DND-41 (cell line): ENCODE data around the gene FLVCR2.

ENCODE experiments used
- ATAC-seq: fragments of 200-7000 bp; cut with Tn5 transposase; 3 replicates; pipeline ENCODE4 v1.9.1; 2021; ENCODE audit warnings: low read depth; ENCODE audit not compliant: insufficient read depth
- DNase-seq: peaks from one replicate; pipeline ENCODE4 v3.0.0-alpha.2; 2020
- H2AFZ ChIP-seq: 2 replicates; pipeline ENCODE4 v1.6.0; 2012; ENCODE audit warnings: low read depth, low read length
- H3K27ac ChIP-seq: 2 replicates; pipeline ENCODE4 v1.5.1; 2012; ENCODE audit warnings: low read length, inconsistent platforms
- H3K27me3 ChIP-seq: fragments of 200-600 bp; sonication (generic); 2 replicates; pipeline ENCODE4 v1.6.0; 2012; ENCODE audit warnings: low read length, mild to moderate bottlenecking, inconsistent platforms; ENCODE audit not compliant: insufficient read depth, poor library complexity
- H3K36me3 ChIP-seq: 2 replicates; pipeline ENCODE4 v1.5.1; 2012; ENCODE audit warnings: low read length, inconsistent platforms; ENCODE audit not compliant: insufficient read depth
- H3K4me1 ChIP-seq: 2 replicates; pipeline ENCODE4 v1.5.1; 2012; ENCODE audit warnings: mild to moderate bottlenecking, low read length; ENCODE audit not compliant: insufficient read depth
- H3K4me2 ChIP-seq: 2 replicates; pipeline ENCODE4 v1.6.0; 2012; ENCODE audit warnings: mild to moderate bottlenecking, moderate library complexity, low read length, inconsistent platforms; ENCODE audit not compliant: insufficient read depth
- H3K4me3 ChIP-seq, 2 experiments: fragments of 200-600 bp in 1 of 2; shearing (Covaris generic) in 1 of 2; 2 replicates each; pipeline ENCODE4 v1.5.1; 2012 to 2016; ENCODE audit warnings: inconsistent platforms in 2 of 2, low read length in 2 of 2, mild to moderate bottlenecking in 2 of 2, low read depth in 1 of 2, moderate library complexity in 1 of 2
- H3K79me2 ChIP-seq: 2 replicates; pipeline ENCODE4 v1.6.0; 2012; ENCODE audit warnings: low read length, inconsistent platforms; ENCODE audit not compliant: insufficient read depth
- H3K9ac ChIP-seq: 2 replicates; pipeline ENCODE4 v1.6.0; 2012; ENCODE audit warnings: low read depth, mild to moderate bottlenecking, inconsistent platforms, low read length, moderate library complexity
- H3K9me3 ChIP-seq: 2 replicates; pipeline ENCODE4 v1.5.1; 2012; ENCODE audit warnings: low read length, moderate library complexity, mild to moderate bottlenecking, inconsistent platforms; ENCODE audit not compliant: insufficient read depth, severe bottlenecking
- H4K20me1 ChIP-seq: 2 replicates; pipeline ENCODE4 v1.6.0; 2012; ENCODE audit warnings: low read length; ENCODE audit not compliant: insufficient read depth
- CTCF ChIP-seq: IDR thresholded peaks from 2 replicates; pipeline ENCODE4 v1.5.1; 2012; ENCODE audit warnings: borderline replicate concordance, low read length, moderate library complexity, mild to moderate bottlenecking; ENCODE audit not compliant: poor library complexity, severe bottlenecking; ENCODE audit errors: extremely low read depth
- EZH2 ChIP-seq: IDR thresholded peaks from 3 replicates; pipeline ENCODE4 v1.6.1; 2012; ENCODE audit warnings: borderline replicate concordance, low read depth, mild to moderate bottlenecking, moderate library complexity, low read length, inconsistent platforms; ENCODE audit not compliant: severe bottlenecking

The FLVCR2 gene

GRCh38 chr14:75562089-75562488, 16.3 kb upstream of the FLVCR2 start:
- H3K79me2 ChIP-seq, result no peaks in the 10 kb centered on the region
- no peaks in the 10 kb centered on the region for H3K9me3 ChIP-seq
- H3K27me3 ChIP-seq, result no peaks in the 10 kb centered on the region
- H3K9ac ChIP-seq, result no peak overlapping the region
- H3K36me3 ChIP-seq, result no peaks in the 10 kb centered on the region
- no peak overlapping the region for H3K4me3 ChIP-seq
- no peak overlapping the region for H3K27ac ChIP-seq
- H3K4me2 ChIP-seq, result no peak overlapping the region
- DNase-seq (no peak), ATAC-seq (no peak)
- no peak for TF ChIP-seq EZH2
- no peak for TF ChIP-seq CTCF
- peaks cover 2% of the 10 kb centered on the region; the same call in 1 of the 2 replicates for H4K20me1 ChIP-seq
- no peak overlapping the region for H2AFZ ChIP-seq
- no peaks in the 10 kb centered on the region for H3K4me1 ChIP-seq

- Histone ChIP-seq H3K27me3 (no peaks in the 10 kb centered on the region), H3K9ac (no peak overlapping the region), H3K4me3 (no peak overlapping the region), H3K4me2 (no peak overlapping the region), H3K27ac (no peak overlapping the region), H4K20me1 (peaks cover 2% of the 10 kb centered on the region; the same call in 1 of the 2 replicates), H3K36me3 (no peaks in the 10 kb centered on the region), H3K79me2 (no peaks in the 10 kb centered on the region), H3K9me3 (no peaks in the 10 kb centered on the region), H3K4me1 (no peaks in the 10 kb centered on the region), H2AFZ (no peak overlapping the region)
- ATAC-seq (no peak), DNase-seq (no peak)
- no peak for TF ChIP-seq CTCF
- no peak for TF ChIP-seq EZH2
Observed at GRCh38 chr14:75562489-75562888, 15.9 kb upstream of the FLVCR2 start.

- H3K27ac ChIP-seq, result no peak overlapping the region
- DNase-seq (no peak), ATAC-seq (no peak)
- H4K20me1 ChIP-seq, result peaks cover 2% of the 10 kb centered on the region; the same call in 1 of the 2 replicates
- H3K4me3 ChIP-seq, result no peak overlapping the region
- H3K4me1 ChIP-seq, result no peaks in the 10 kb centered on the region
- TF ChIP-seq CTCF (no peak), EZH2 (no peak)
- H3K36me3 ChIP-seq, result no peaks in the 10 kb centered on the region
- H3K79me2 ChIP-seq, result no peaks in the 10 kb centered on the region
- no peak overlapping the region for H2AFZ ChIP-seq
- H3K9ac ChIP-seq, result no peak overlapping the region
- no peaks in the 10 kb centered on the region for H3K9me3 ChIP-seq
- no peak overlapping the region for H3K4me2 ChIP-seq
- peaks cover 10% of the 10 kb centered on the region for H3K27me3 ChIP-seq
Observed at GRCh38 chr14:75563931-75564330, 14.5 kb upstream of the FLVCR2 start.

GRCh38 chr14:75565056-75565455, 13.4 kb upstream of the FLVCR2 start:
- Histone ChIP-seq H3K79me2 (no peaks in the 10 kb centered on the region), H3K36me3 (no peaks in the 10 kb centered on the region), H3K27ac (no peak overlapping the region), H3K9ac (no peak overlapping the region), H4K20me1 (peaks cover 1% of the 10 kb centered on the region; the same call in 1 of the 2 replicates), H3K4me1 (no peaks in the 10 kb centered on the region), H3K4me3 (no peak overlapping the region), H3K27me3 (peaks cover 19% of the 10 kb centered on the region), H2AFZ (no peak overlapping the region), H3K9me3 (no peaks in the 10 kb centered on the region), H3K4me2 (no peak overlapping the region)
- ATAC-seq (no peak), DNase-seq (no peak)
- no peak for TF ChIP-seq CTCF
- no peak for TF ChIP-seq EZH2
